ENCODE measurements around the gene STK32B. TPM values are rescaled to one million over a fixed set of nuclear protein-coding genes. Genes with fewer than 3 reads are reported as not detected.

The STK32B gene
- total RNA-seq, 1 experiment from 2014 or later = not detected

GRCh38 chr4:5379895-5380294 is 328.6 kb downstream of the STK32B start:
- DNase-seq = no peak
- H3K9me3 Mint-ChIP-seq (ENCODE audit: low read depth, unreplicated experiment) = peaks cover 23% of the 10 kb centered on the region
- no TSS peak for BruUV-seq (replicated peaks)
- no peaks in the 10 kb centered on the region for H3K36me3 Mint-ChIP-seq (ENCODE audit: insufficient read depth, unreplicated experiment)
- intact Hi-C loops (cut with micrococcal nuclease; ENCODE audit: unreplicated experiment) = no loop called here
- no peaks in the 10 kb centered on the region for H3K4me1 Mint-ChIP-seq (ENCODE audit: low read depth, unreplicated experiment)
- H3K27me3 Mint-ChIP-seq (ENCODE audit: unreplicated experiment) = no peaks in the 10 kb centered on the region
- H3K27ac Mint-ChIP-seq (ENCODE audit: unreplicated experiment) = no peak overlapping the region
- CTCF ChIA-PET = no interaction called here
- no peak overlapping the region for H3K4me3 Mint-ChIP-seq (ENCODE audit: low read depth, unreplicated experiment)
- no peak for TF ChIP-seq CTCF (IDR thresholded peaks at IDR 0.05; ENCODE audit: unreplicated experiment)

GRCh38 chr4:5381961-5382441 is 330.7 kb downstream of the STK32B start:
- Mint-ChIP-seq H3K27ac (ENCODE audit: unreplicated experiment) (no peak overlapping the region), H3K4me1 (ENCODE audit: low read depth, unreplicated experiment) (no peaks in the 10 kb centered on the region), H3K4me3 (ENCODE audit: low read depth, unreplicated experiment) (no peak overlapping the region), H3K36me3 (ENCODE audit: insufficient read depth, unreplicated experiment) (no peaks in the 10 kb centered on the region), H3K27me3 (ENCODE audit: unreplicated experiment) (no peaks in the 10 kb centered on the region), H3K9me3 (ENCODE audit: low read depth, unreplicated experiment) (peaks cover 16% of the 10 kb centered on the region)
- CTCF ChIA-PET = no interaction called here
- intact Hi-C loops (cut with micrococcal nuclease; ENCODE audit: unreplicated experiment) = no loop called here
- no TSS peak for BruUV-seq (replicated peaks)
- no peak for TF ChIP-seq CTCF (IDR thresholded peaks at IDR 0.05; ENCODE audit: unreplicated experiment)
- no peak for DNase-seq

GRCh38 chr4:5383191-5383980 is 332.1 kb downstream of the STK32B start:
- no TSS peak for BruUV-seq (replicated peaks)
- CTCF ChIA-PET = no interaction called here
- no peaks in the 10 kb centered on the region for H3K36me3 Mint-ChIP-seq (ENCODE audit: insufficient read depth, unreplicated experiment)
- H3K4me3 Mint-ChIP-seq (ENCODE audit: low read depth, unreplicated experiment) = no peak overlapping the region
- DNase-seq = no peak
- no peak for TF ChIP-seq CTCF (IDR thresholded peaks at IDR 0.05; ENCODE audit: unreplicated experiment)
- H3K4me1 Mint-ChIP-seq (ENCODE audit: low read depth, unreplicated experiment) = no peaks in the 10 kb centered on the region
- H3K27me3 Mint-ChIP-seq (ENCODE audit: unreplicated experiment) = no peaks in the 10 kb centered on the region
- H3K27ac Mint-ChIP-seq (ENCODE audit: unreplicated experiment) = no peak overlapping the region
- peaks cover 14% of the 10 kb centered on the region for H3K9me3 Mint-ChIP-seq (ENCODE audit: low read depth, unreplicated experiment)
- intact Hi-C loops (cut with micrococcal nuclease; ENCODE audit: unreplicated experiment) = no loop called here

GRCh38 chr4:5385741-5386311 is 334.5 kb downstream of the STK32B start:
- DNase-seq = no peak
- no TSS peak for BruUV-seq (replicated peaks)
- CTCF ChIA-PET = no interaction called here
- intact Hi-C loops (cut with micrococcal nuclease; ENCODE audit: unreplicated experiment) = no loop called here
- H3K9me3 Mint-ChIP-seq (ENCODE audit: low read depth, unreplicated experiment) = peaks cover 14% of the 10 kb centered on the region
- H3K27ac Mint-ChIP-seq (ENCODE audit: unreplicated experiment) = no peak overlapping the region
- TF ChIP-seq CTCF (IDR thresholded peaks at IDR 0.05; ENCODE audit: unreplicated experiment) = no peak
- no peaks in the 10 kb centered on the region for H3K27me3 Mint-ChIP-seq (ENCODE audit: unreplicated experiment)
- H3K4me3 Mint-ChIP-seq (ENCODE audit: low read depth, unreplicated experiment) = no peak overlapping the region
- no peaks in the 10 kb centered on the region for H3K36me3 Mint-ChIP-seq (ENCODE audit: insufficient read depth, unreplicated experiment)
- no peaks in the 10 kb centered on the region for H3K4me1 Mint-ChIP-seq (ENCODE audit: low read depth, unreplicated experiment)
